Adrenal gland (tissue), 5 donors: ENCODE data around the gene TET1.

Source experiments
- CTCF ChIP-seq, 6 experiments: fragments of 450-650 bp in 4 of 6; fragments of 200-600 bp in 2 of 6; sonication (generic) in 1 of 6; IDR thresholded peaks; 1 replicate in 5 of 6; 2 replicates in 1 of 6; pipeline versions ENCODE4 v1.5.1 to v1.8.0; 2016 to 2021; ENCODE audit warnings: antibody characterized with exemption in 6 of 6, mild to moderate bottlenecking in 2 of 6, moderate library complexity in 1 of 6
- POLR2A ChIP-seq, 2 donors: fragments of 450-650 bp; IDR thresholded peaks; one replicate each; pipeline ENCODE4 v1.6.1; 2017; ENCODE audit warnings: antibody characterized with exemption in 2 of 2, mild to moderate bottlenecking in 2 of 2, moderate library complexity in 1 of 2
- donor health status: DM: no; HTN: no; CAD: no.

GRCh38 chr10:68732651-68733050 lies 172.5 kb downstream of the TET1 start:
- no peak for TF ChIP-seq CTCF (IDR thresholded peaks at IDR 0.05)
- TF ChIP-seq POLR2A (IDR thresholded peaks at IDR 0.05), result no peak
